WTC11 (cell line): Measurements from ENCODE around the gene PHC2. TPM values are rescaled to one million over a fixed set of nuclear protein-coding genes. Genes with fewer than 3 reads are reported as not detected.

Experiments used
- ATAC-seq: fragments of 200-7000 bp; cut with Tn5 transposase; 2 replicates; pipeline ENCODE4 v1.10.0; 2021; ENCODE audit warnings: mild to moderate bottlenecking, moderate library complexity
- CTCF ChIA-PET: fragments of 300-600 bp; sonication (Branson Sonifier 250); formaldehyde crosslinking; loops from one replicate; lab custom pipeline; 2021; ENCODE audit warnings: antibody characterized with exemption; lab: Charles Lee
- POLR2A ChIA-PET: fragments of 350-600 bp; sonication (Branson Sonifier 250); formaldehyde crosslinking; loops from one replicate; lab custom pipeline; 2021; ENCODE audit warnings: antibody characterized with exemption; lab: Charles Lee
- DNase-seq: peaks from one replicate; pipeline ENCODE4 v3.0.0; 2021; ENCODE audit warnings: low spot score
- H3K27ac Mint-ChIP-seq: 2 replicates; pipeline ENCODE4 v1.8.0; 2021; ENCODE audit warnings: mixed read lengths
- H3K27me3 Mint-ChIP-seq: 2 replicates; pipeline ENCODE4 v1.8.0; 2021; ENCODE audit warnings: low read depth, mild to moderate bottlenecking, moderate library complexity, mixed read lengths
- H3K36me3 Mint-ChIP-seq: 2 replicates; pipeline ENCODE4 v1.8.0; 2021; ENCODE audit warnings: mixed read lengths
- H3K4me1 Mint-ChIP-seq: 2 replicates; pipeline ENCODE4 v1.8.0; 2022; ENCODE audit warnings: mixed read lengths
- H3K4me3 Mint-ChIP-seq: 2 replicates; pipeline ENCODE4 v1.8.0; 2021; ENCODE audit warnings: mild to moderate bottlenecking, moderate library complexity, mixed read lengths
- H3K9me3 Mint-ChIP-seq: 2 replicates; pipeline ENCODE4 v1.8.0; 2021; ENCODE audit warnings: mixed read lengths
- AR ChIP-seq: fragments of 250-450 bp; sonication (Bioruptor Pico); IDR thresholded peaks from 2 replicates; pipeline ENCODE4 v1.9.0; 2021; ENCODE audit warnings: mild to moderate bottlenecking
- E2F4 ChIP-seq: sonication (generic); formaldehyde crosslinking; IDR thresholded peaks from 2 replicates; pipeline ENCODE4 v1.8.1; 2022; ENCODE audit warnings: low read depth, mild to moderate bottlenecking, moderate library complexity, missing genetic modification reagents, borderline replicate concordance
- FOXP4 ChIP-seq: sonication (generic); formaldehyde crosslinking; IDR thresholded peaks from 2 replicates; pipeline ENCODE4 v1.8.0; 2022; ENCODE audit warnings: mild to moderate bottlenecking, missing genetic modification reagents
- NR3C1 ChIP-seq: sonication (generic); formaldehyde crosslinking; conservative IDR thresholded peaks from 2 replicates; pipeline ENCODE4 v1.8.1; 2023; ENCODE audit warnings: low read depth, mild to moderate bottlenecking, missing genetic modification reagents
- OVOL2 ChIP-seq: fragments of 250-450 bp; sonication (Bioruptor Pico); IDR thresholded peaks from 2 replicates; pipeline ENCODE4 v1.9.0; 2021; ENCODE audit warnings: mild to moderate bottlenecking, borderline replicate concordance
- PREB ChIP-seq: sonication (generic); formaldehyde crosslinking; IDR thresholded peaks from 2 replicates; pipeline ENCODE4 v1.8.1; 2022; ENCODE audit warnings: mild to moderate bottlenecking, missing genetic modification reagents, moderate library complexity, borderline replicate concordance
- SMAD3 ChIP-seq: sonication (generic); formaldehyde crosslinking; IDR thresholded peaks from 2 replicates; pipeline ENCODE4 v1.8.0; 2022; ENCODE audit warnings: missing genetic modification reagents, mild to moderate bottlenecking, borderline replicate concordance
- USF1 ChIP-seq: sonication (generic); formaldehyde crosslinking; IDR thresholded peaks from 2 replicates; pipeline ENCODE4 v1.8.0; 2022; ENCODE audit warnings: mild to moderate bottlenecking, missing genetic modification reagents
- ZNF263 ChIP-seq: sonication (generic); formaldehyde crosslinking; IDR thresholded peaks from 2 replicates; pipeline ENCODE4 v1.8.1; 2022; ENCODE audit warnings: low read depth, mild to moderate bottlenecking, moderate library complexity, missing genetic modification reagents
- ZNF425 ChIP-seq: fragments of 250-450 bp; sonication (Bioruptor Pico); conservative IDR thresholded peaks from 2 replicates; pipeline ENCODE4 v1.9.0; 2021; ENCODE audit warnings: mild to moderate bottlenecking
- ZNF532 ChIP-seq: fragments of 250-450 bp; sonication (Bioruptor Pico); IDR thresholded peaks from 2 replicates; pipeline ENCODE4 v1.9.0; 2021; ENCODE audit warnings: mild to moderate bottlenecking, borderline replicate concordance
- ZSCAN18 ChIP-seq: fragments of 250-450 bp; sonication (Bioruptor Pico); IDR thresholded peaks from 2 replicates; pipeline ENCODE4 v2.1.2; 2022; ENCODE audit warnings: mild to moderate bottlenecking, moderate library complexity
- total RNA-seq: library from RNA; stranded (reverse); gene quantifications from 3 replicates; pipeline ENCODE4 v1.2.3, GENCODE V29; 2021

The PHC2 gene
- total RNA-seq, 1 experiment from 2014 or later, result 7.0 TPM

- Mint-ChIP-seq H3K36me3 (no peaks in the 10 kb centered on the region), H3K4me1 (peaks cover 13% of the 10 kb centered on the region), H3K27ac (no peak overlapping the region), H3K9me3 (no peaks in the 10 kb centered on the region), H3K4me3 (no peak overlapping the region), H3K27me3 (peaks cover 19% of the 10 kb centered on the region)
- DNase-seq, result no peak
- ATAC-seq, result peak; percentile 50
- ChIA-PET POLR2A (no interaction called here), CTCF (interaction anchor here (0.7 to 3.5 kb wide), 6 partner anchors 12 to 148 kb away, joined by 3 to 25 read pairs (median 4); no protein-coding TSS in a partner anchor)
- TF ChIP-seq SMAD3, result no peak
These were observed 12.3 kb upstream of the PHC2 start for GRCh38 chr1:33443080-33443704.

- no peaks in the 10 kb centered on the region for H3K36me3 Mint-ChIP-seq
- no peak overlapping the region for H3K27ac Mint-ChIP-seq
- CTCF ChIA-PET, result no interaction called here
- H3K4me3 Mint-ChIP-seq, result no peak overlapping the region
- ATAC-seq (no peak), DNase-seq (no peak)
- H3K27me3 Mint-ChIP-seq, result peaks cover 13% of the 10 kb centered on the region; the same call in 1 of the 2 replicates
- TF ChIP-seq ZNF263 (no peak), ZNF425 (no peak), ZSCAN18 (no peak), FOXP4 (no peak), OVOL2 (no peak), E2F4 (CRISPR knock-in tag) (no peak), USF1 (CRISPR knock-in tag) (no peak)
- H3K9me3 Mint-ChIP-seq, result no peaks in the 10 kb centered on the region
- peaks cover 13% of the 10 kb centered on the region for H3K4me1 Mint-ChIP-seq
- POLR2A ChIA-PET, result no interaction called here
These were observed 11.2 kb upstream of the PHC2 start for GRCh38 chr1:33442141-33442540.

GRCh38 chr1:33441088-33441745 is 10.3 kb upstream of the PHC2 start:
- ChIA-PET CTCF (interaction anchor here (0.5 to 1.7 kb wide), 2 partner anchors 59 to 146 kb away, joined by 3 to 6 read pairs; no protein-coding TSS in a partner anchor), POLR2A (no interaction called here)
- DNase-seq (no peak), ATAC-seq (no peak)
- no peak overlapping the region for H3K4me3 Mint-ChIP-seq
- H3K36me3 Mint-ChIP-seq, result no peaks in the 10 kb centered on the region
- H3K9me3 Mint-ChIP-seq, result no peaks in the 10 kb centered on the region
- H3K27ac Mint-ChIP-seq, result no peak overlapping the region
- H3K4me1 Mint-ChIP-seq, result peaks cover 13% of the 10 kb centered on the region
- TF ChIP-seq NR3C1 (CRISPR knock-in tag) (no peak), ZNF532 (no peak), PREB (CRISPR knock-in tag) (no peak), AR (no peak)
- peaks cover 17% of the 10 kb centered on the region for H3K27me3 Mint-ChIP-seq
